Left lung (tissue), 10 donors: ENCODE data around the gene CMTM6. TPM values are rescaled to one million over a fixed set of nuclear protein-coding genes. Genes with fewer than 3 reads are reported as not detected.
A peak's percentile ranks its signal among the peaks of the same experiment; 100 is the strongest.

Source experiments
- ATAC-seq: fragments of 200-7000 bp; cut with Tn5 transposase; one replicate; pipeline ENCODE4 v1.9.1; 2020; ENCODE audit warnings: moderate library complexity
- DNase-seq, 4 donors: peaks; one replicate each; pipeline ENCODE4 v3.0.0-alpha.2; 2013 to 2020
- H3K27ac ChIP-seq, 2 donors: fragments of 200-600 bp; sonication (generic) in 1 of 2; one replicate each; pipeline versions ENCODE4 v1.5.0 to v1.8.0; 2020 to 2021
- H3K27me3 ChIP-seq, 2 donors: fragments of 200-600 bp; sonication (generic) in 1 of 2; one replicate each; pipeline versions ENCODE4 v1.5.0 to v1.8.0; 2020 to 2021
- H3K36me3 ChIP-seq, 2 donors: fragments of 200-600 bp; sonication (generic) in 1 of 2; one replicate each; pipeline versions ENCODE4 v1.5.0 to v1.8.0; 2020 to 2021
- H3K4me1 ChIP-seq, 2 donors: fragments of 200-600 bp; one replicate each; pipeline ENCODE4 v1.8.0; 2021
- H3K4me3 ChIP-seq, 2 donors: fragments of 200-600 bp; sonication (generic) in 1 of 2; one replicate each; pipeline versions ENCODE4 v1.5.0 to v1.8.0; 2020 to 2021; ENCODE audit warnings: mild to moderate bottlenecking in 1 of 2
- H3K9me3 ChIP-seq, 2 donors: fragments of 200-600 bp; sonication (generic) in 1 of 2; one replicate each; pipeline versions ENCODE4 v1.5.0 to v1.8.0; 2020 to 2021
- intact Hi-C, 2 donors: fragments of 100-400 bp; cut with DNase I; formaldehyde crosslinking; loops; one replicate each; pipeline versions ENCODE4 v1.11.2 to v1.14.2; 2022
- polyA plus RNA-seq, 6 donors: library from polyadenylated mRNA; unstranded; fragments of 120-200 nt; gene quantifications; one replicate each; pipeline ENCODE4 v1.2.1, GENCODE V29; 2013; ENCODE audit not compliant: insufficient read length in 6 of 6
- total RNA-seq, 2 donors: library from RNA; stranded (reverse); fragmentation: NEBNext Ultra II Directional; extraction: Animal tissue kit (Norgen Biotek cat#: 25700); gene quantifications; one replicate each; pipeline ENCODE4 v1.2.1, GENCODE V29; 2021
- TF ChIP-seq, protein P1 (sequence below), 2 donors: fragments of 200-600 bp; sonication (generic) in 1 of 2; IDR thresholded peaks; one replicate each; pipeline versions ENCODE4 v1.5.0 to v1.8.0; 2021; ENCODE audit warnings: antibody characterized with exemption in 2 of 2
- donor health status: DM: no; HTN: yes; CAD: no.
- donor health status: DM: no; HTN: no; CAD: no.

The CMTM6 gene
- total and polyA plus RNA-seq, 8 donors = 67.9 to 91.2 (median 75.0) TPM

DNA sequence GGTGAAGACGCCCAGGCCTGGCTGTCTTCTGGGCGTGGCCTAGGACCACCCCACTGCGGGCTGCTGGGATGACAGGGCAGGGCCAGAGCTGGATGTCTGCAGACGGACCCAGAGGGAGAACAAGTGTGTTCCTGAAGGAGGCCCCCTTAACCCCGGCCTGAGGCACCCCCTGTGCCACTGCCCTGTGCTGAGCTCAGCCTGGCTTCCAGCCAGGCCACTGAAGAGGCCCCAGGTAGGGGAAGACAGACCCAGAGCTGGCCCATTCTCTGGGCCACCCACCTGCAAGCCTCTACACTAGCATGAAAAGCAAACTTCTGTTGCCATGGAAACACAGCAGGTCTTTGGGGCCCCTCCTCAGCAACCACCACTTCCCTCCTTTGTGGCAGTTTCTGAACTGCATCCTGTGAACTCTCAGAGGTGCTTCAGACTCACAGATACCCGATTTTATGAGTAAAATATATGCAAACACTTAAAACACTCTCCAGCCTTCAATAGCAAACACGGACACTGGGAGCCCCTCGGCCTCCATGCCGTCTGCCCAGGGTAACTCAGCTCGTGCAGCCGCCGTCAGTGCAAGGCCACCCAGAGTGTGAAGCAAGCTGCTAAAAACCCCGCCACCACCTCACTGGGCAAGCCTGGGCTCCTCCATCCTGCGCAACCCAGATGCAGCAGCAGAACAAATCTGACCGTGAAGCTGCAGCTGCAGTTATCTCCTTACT is 42.5 kb downstream of the CMTM6 start:
- Histone ChIP-seq H3K27ac (peak overlapping the region in 1 of 2 donors; percentile 20), H3K4me3 (no peak overlapping the region), H3K4me1 (peaks cover 0 to 68% of the 10 kb centered on the region in 2 donors), H3K36me3 (peaks cover 0 to 18% of the 10 kb centered on the region in 2 donors), H3K9me3 (no peaks in the 10 kb centered on the region), H3K27me3 (no peaks in the 10 kb centered on the region)
- peak in 2 of 4 donors; percentile 72 to 74 for DNase-seq
- TF ChIP-seq, protein P1, sequence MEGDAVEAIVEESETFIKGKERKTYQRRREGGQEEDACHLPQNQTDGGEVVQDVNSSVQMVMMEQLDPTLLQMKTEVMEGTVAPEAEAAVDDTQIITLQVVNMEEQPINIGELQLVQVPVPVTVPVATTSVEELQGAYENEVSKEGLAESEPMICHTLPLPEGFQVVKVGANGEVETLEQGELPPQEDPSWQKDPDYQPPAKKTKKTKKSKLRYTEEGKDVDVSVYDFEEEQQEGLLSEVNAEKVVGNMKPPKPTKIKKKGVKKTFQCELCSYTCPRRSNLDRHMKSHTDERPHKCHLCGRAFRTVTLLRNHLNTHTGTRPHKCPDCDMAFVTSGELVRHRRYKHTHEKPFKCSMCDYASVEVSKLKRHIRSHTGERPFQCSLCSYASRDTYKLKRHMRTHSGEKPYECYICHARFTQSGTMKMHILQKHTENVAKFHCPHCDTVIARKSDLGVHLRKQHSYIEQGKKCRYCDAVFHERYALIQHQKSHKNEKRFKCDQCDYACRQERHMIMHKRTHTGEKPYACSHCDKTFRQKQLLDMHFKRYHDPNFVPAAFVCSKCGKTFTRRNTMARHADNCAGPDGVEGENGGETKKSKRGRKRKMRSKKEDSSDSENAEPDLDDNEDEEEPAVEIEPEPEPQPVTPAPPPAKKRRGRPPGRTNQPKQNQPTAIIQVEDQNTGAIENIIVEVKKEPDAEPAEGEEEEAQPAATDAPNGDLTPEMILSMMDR (IDR thresholded peaks at IDR 0.05) = no peak
- ATAC-seq = peak; percentile 67
- intact Hi-C loops = no loop called here

DNA sequence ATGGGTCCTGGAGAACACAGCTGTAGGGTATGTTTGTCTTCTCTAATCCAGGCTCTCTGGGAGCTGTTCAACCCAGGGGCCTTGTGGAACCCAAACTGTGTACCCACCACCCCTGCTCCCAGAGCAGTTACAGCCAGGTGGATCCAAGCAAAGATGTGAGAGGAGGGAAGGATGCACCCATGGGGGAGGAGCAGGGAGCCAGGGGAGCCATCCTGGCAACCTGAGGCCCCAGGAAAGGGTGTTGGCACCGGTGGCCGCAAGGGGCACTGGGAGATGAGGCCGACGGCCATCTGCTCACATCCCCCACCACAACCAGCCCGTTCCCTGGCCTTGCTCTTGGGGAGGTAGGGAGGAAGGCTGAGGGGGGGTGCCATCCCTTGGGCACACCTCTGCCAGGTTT is 43.2 kb downstream of the CMTM6 start:
- intact Hi-C loops = no loop called here
- Histone ChIP-seq H3K9me3 (no peaks in the 10 kb centered on the region), H3K4me3 (no peak overlapping the region), H3K36me3 (peaks cover 0 to 26% of the 10 kb centered on the region in 2 donors), H3K27ac (peak overlapping the region in 1 of 2 donors; percentile 20), H3K4me1 (peaks cover 0 to 68% of the 10 kb centered on the region in 2 donors), H3K27me3 (no peaks in the 10 kb centered on the region)
- ATAC-seq (no peak), DNase-seq (no peak)
- TF ChIP-seq, protein P1 (IDR thresholded peaks at IDR 0.05) = no peak

DNA sequence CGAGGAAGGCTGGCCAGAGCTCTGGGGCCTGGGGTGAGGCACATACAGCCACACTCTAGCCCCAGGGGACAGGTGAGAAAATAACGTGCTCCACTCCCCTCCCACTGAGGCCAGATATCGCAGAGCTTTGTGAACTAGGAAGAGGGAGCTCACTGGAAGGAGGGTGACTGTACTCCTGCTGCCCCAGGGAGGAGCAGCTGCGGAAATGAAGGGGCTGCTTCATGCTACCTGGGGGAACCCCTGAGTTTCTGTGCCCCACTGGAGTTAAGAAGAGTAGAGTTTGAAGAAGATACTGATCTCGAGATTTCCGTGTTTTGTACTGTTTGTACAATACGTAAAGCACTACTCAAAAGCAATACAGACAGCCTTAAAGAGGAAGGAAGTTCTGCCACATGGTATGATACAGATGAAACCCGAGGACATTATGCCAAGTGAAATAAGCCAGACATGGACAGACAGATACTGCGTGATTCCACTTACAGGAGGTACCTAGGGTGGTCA is 44.6 kb downstream of the CMTM6 start:
- peak; percentile 50 for ATAC-seq
- no peak overlapping the region for H3K4me3 ChIP-seq
- peaks cover 0 to 60% of the 10 kb centered on the region in 2 donors for H3K4me1 ChIP-seq
- no peaks in the 10 kb centered on the region for H3K27me3 ChIP-seq
- DNase-seq = no peak
- H3K36me3 ChIP-seq = peaks cover 0 to 40% of the 10 kb centered on the region in 2 donors
- H3K9me3 ChIP-seq = no peaks in the 10 kb centered on the region
- intact Hi-C loops = no loop called here
- TF ChIP-seq, protein P1 (IDR thresholded peaks at IDR 0.05) = no peak
- H3K27ac ChIP-seq = peak overlapping the region; percentile 50 to 78

DNA sequence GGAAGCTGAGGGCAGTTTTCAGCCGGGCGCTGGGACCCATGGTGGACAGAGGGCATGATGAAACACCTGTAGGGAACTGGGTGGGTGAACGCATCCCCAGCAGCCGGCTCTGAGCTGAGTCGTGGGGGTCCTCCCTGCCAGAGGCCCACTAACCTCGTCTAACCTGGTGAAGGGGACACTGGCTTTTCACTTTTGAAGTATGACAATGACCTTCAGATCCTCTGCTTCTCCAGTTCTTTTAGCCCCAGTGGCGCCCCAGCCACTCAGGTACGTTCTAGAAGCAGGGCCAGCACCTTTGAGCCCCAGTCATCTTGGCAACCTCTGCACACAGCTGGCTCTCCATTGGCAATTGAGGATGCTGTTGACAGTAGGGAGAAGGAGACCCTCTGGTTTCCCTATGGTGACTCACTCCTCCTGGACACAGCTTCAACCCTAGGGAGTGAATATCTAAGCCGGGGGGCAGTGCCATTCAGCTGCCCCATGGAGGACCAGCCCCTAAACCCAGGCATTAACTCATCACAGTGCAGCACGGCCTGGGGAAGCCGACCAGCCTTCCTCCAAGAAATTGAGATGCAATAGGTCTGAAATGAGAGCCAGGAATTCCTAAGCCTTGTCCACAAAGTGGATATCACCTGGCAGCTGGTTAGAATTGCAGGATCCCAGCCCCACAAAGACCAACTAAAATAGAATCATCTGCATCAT is 46.1 kb downstream of the CMTM6 start:
- intact Hi-C loops = no loop called here
- no peaks in the 10 kb centered on the region for H3K9me3 ChIP-seq
- TF ChIP-seq, protein P1 (IDR thresholded peaks at IDR 0.05) = no peak
- H3K4me1 ChIP-seq = peaks cover 0 to 48% of the 10 kb centered on the region in 2 donors
- ATAC-seq (no peak), DNase-seq (no peak)
- H3K4me3 ChIP-seq = no peak overlapping the region
- H3K27me3 ChIP-seq = no peaks in the 10 kb centered on the region
- H3K36me3 ChIP-seq = peaks cover 0 to 52% of the 10 kb centered on the region in 2 donors
- peak overlapping the region in 1 of 2 donors; percentile 78 for H3K27ac ChIP-seq
